ENCODE measurements around the gene CLEC4A.
"Not testable (repeated sequence)": the region's sequence is repeated elsewhere in the genome, so short reads cannot be mapped to it uniquely, and the experiment has no call there.

Gene CLEC4A

DNA sequence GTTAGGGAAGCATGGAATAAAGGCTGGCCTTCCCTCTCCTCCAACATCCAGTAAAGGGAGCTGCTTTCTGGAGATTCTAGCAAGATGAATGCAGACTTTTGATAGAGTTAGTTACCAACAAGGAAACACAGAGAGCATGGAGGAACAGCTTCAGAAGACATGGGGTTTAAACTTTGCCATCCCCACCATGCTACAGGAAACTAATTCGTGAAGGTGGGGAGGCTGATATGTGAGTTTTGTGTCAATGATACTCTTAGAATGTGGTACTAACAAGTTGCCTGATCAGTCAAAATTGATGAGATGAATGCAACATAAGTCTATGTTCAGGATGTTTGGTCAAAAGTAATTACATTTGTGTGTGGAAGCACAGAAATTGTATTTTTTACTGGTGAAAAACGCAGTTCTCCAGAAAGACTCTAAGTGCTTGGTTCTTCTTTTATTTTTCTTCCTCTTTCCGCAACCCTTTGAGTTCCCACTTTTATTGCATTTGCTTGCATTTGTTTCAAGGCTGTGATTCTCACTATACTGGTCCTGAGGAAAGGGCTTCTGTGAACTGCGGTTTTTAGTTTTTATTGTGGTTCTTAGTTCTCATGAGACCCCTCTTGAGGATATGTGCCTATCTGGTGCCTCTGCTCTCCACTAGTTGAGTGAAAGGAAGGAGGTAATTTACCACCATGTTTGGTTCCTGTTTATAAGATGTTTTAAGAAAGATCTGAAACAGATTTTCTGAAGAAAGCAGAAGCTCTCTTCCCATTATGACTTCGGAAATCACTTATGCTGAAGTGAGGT, at the start of gene CLEC4A:
Gene CLEC4A (plus strand): TSS at position 494 of the 789 bp plus-strand sequence. CDS start 262 bp downstream, at position 756.
- no peak for DNase-seq

GRCh38 chr12:8075935-8076334, 47.5 kb upstream of the CLEC4A start:
- DNase-seq = no peak

DNA sequence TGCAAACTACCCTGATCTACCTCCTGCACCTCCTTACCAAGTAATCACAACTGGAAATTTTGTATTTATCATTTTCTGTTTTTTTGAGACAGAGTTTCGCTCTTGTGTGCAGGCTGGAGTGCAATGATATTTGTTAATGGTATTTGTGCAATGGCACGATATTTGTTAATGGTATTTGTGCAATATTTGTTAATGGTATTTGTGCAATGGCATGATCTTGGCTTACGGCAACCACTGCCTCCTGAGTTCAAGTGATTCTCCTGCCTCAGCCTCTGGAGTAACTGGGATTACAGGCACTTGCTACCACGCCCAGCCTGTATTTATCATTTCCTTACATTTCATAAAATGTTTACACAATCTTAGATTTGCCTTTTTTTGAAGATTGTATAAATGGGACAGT, 47.1 kb upstream of the CLEC4A start:
- no peak for DNase-seq

DNA sequence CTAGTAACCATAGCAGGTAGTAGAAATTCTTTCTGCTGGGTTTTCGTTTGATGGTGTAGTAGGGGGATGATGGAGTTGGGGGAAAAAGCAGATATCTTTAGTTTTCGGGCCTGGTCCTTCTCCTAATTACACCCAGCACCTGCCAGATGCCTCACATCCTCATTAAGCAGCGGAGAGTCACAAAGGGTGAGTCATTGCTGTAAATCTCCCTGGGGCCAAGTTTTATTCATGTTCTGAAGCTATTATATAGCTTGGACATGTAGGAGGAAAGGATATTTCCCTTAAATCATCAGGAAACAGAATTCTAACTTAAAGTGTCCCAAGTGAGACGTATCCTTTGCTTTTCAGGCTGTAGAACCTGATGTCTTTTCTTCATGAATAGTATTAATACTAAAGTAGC, 46.2 kb upstream of the CLEC4A start:
- peak; percentile 65 for DNase-seq

GRCh38 chr12:8078398-8078797, 45.0 kb upstream of the CLEC4A start:
- peak; percentile 73 for DNase-seq

DNA sequence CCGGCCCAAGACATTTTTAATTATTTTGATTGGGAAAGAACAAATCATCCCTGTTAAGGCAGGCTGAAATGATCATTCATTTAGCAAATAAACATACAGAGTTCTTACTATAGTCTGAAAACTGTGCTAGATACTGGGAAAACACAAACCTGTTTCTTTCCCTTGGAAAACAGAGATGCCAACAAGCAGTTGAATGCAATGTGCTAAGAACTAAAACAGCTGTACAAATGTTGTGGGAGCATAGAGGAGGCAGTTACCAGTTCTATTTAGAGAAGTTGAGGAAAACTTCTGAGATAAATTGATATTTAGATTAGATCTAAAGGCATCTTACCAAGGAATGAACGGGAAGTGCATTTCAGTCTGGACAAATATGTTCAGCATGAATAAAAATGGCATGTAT, 44.5 kb upstream of the CLEC4A start:
- no peak for DNase-seq

GRCh38 chr12:8080120-8080519, 43.3 kb upstream of the CLEC4A start:
- no peak for DNase-seq

- no peak for DNase-seq
These were observed 42.0 kb upstream of the CLEC4A start for GRCh38 chr12:8081251-8081920.

GRCh38 chr12:8082808-8083100, 40.7 kb upstream of the CLEC4A start:
- DNase-seq = no peak

DNA sequence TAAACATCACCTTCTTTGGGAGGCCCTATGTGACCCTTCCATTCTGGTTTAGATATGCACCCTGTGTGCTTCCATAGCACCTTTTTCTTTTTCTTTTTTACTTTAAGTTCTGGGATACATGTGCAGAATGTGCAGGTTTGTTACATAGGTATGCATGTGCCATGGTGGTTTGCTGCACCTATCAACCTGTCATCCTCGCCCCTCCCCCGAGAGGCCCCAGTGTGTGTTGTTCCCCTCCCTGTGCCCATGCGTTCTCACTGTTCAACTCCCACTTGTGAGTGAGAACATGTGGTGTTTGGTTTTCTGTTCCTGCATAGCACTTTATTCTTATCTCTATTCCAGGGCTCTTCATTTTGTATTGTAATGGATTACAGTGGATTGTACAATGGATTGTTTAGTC, 39.1 kb upstream of the CLEC4A start:
- not testable (repeated sequence) for DNase-seq

DNA sequence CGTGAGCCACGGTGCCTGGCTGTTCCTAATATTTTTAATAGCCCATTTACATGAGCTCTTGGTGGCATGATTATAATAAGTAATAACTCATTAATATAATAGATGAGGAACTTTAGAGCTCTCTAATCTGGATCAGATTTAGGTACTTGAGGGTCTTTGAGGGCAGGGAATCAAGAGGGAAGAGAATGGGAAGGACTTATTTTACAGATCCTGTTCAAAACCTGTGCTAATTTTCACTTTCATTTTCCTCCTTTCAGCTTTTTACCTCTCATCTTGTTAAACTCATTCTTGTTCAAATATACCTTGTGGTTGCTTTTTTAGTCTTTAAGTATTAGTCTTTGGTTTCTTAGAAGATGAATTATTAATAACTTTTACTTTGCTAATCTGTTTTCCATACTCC, 35.8 kb upstream of the CLEC4A start:
- DNase-seq = no peak

DNA sequence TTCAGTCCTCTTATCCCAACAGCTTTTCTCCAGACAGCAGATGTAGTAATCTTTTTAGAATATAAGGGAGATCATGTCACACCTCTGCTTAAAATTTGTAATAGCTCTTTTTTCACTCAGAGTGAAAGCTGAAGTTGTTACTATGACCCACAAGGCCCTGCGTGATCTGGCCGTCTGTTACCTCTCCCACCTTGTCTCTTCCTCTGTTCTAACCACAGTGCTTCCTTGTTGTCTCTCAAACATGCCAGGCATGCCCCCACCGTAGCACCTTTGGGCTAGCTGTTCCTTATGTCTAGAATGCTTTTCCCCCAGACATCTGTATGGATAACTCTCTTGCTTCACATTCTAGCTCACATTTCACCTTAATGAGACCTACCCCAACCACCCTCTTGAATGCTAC, 34.8 kb upstream of the CLEC4A start:
- no peak for DNase-seq

GRCh38 chr12:8089277-8089676, 34.1 kb upstream of the CLEC4A start:
- DNase-seq = not testable (repeated sequence)

DNA sequence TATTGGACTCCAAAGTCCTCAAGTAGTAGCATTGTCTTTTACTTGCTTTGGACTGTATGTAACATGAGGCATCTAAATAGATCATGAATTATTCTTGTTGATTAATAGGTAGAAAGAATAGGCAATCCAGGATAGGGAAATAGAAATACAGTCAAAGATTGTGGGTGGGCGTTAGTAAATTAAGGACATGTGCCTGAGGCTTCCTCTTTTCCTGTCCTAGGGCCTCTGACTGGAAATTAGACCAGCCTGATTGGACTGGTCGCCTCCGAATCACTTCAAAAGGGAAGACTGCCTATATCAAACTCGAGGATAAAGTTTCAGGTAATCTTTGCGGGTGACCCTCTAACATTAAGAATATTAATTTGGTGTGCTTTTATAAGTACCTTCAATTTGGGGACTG, 33.7 kb upstream of the CLEC4A start:
- no peak for DNase-seq

GRCh38 chr12:8093291-8093690, 30.1 kb upstream of the CLEC4A start:
- DNase-seq = no peak

DNA sequence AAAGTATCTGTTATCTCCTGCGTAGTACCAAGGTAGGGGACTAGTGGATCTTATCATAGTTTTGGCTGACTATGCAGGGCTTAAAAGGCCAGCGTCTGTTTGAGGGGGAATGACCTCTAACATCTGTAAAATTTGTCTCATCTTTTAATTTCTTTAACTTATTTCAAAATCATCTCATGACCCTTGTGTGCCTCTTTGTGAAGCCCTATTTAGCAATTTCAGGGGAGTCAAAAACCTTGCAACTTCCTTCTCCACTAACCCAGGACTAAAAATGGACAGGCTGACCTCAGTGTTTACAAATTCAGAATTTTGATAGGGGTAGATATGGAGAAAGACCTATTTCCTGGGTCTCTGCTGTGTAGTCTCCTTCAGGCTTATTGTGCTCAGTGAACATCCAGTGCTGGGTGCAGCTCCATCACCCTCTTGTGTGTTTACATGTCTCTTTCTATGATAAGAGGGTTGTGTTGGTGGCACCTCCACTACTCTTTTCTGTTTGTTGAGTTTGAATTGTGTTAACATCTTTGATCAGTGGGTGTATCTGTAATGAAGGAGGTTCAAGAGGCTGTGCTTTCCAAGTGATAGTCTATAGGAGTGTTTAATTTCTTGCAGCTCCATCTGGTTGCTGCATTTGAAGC, 27.0 kb upstream of the CLEC4A start:
- DNase-seq = no peak

- no peak for DNase-seq
These were observed 24.2 kb upstream of the CLEC4A start for GRCh38 chr12:8099235-8099634.

DNA sequence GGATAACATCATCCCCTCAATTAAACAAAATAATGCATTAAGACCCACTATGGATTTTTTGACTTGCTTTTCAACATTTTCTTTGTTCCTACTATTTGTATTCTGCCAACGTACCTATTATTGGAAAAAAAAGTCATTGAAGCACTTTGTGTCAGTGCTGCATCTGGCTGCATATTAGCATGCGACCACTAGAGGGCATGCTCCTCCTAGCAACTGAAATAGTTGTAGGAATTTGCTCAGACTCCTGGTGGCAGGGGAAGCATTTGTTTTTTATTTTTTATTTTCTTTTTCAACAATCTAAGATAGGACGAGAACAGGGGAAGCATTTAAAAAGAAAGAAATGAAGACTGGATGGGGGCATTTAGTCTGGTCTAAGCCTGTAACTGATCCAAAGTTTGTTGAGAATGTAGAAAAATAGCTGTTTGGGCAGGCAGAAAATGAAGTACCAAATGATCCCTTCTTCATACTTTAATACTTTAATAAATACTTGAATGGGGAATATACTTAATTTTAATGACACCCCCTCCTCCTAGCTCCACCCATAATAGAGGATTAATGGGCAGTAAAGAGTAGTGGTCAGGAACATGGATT, 14.5 kb upstream of the CLEC4A start:
- peak; percentile 72 for DNase-seq

DNA sequence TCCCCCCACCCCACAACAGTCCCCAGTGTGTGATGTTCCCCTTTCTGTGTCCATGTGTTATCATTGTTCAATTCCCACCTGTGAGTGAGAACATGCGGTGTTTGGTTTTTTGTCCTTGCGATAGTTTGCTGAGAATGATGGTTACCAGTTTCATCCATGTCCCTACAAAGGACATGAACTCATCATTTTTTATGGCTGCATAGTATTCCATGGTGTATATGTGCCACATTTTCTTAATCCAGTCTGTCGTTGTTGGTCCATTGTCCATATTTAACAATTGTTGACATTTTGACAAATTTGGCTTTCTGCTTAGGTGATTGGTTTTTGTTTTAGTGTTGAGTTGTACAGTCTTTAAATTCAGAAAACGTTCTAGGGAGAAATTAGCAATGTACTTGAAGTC, 10.3 kb upstream of the CLEC4A start:
- DNase-seq = not testable (repeated sequence)

- no peak for DNase-seq
These were observed 3.2 kb upstream of the CLEC4A start for GRCh38 chr12:8120072-8120713.

GRCh38 chr12:8127138-8127537, 3.7 kb downstream of the CLEC4A start:
- no peak for DNase-seq

DNA sequence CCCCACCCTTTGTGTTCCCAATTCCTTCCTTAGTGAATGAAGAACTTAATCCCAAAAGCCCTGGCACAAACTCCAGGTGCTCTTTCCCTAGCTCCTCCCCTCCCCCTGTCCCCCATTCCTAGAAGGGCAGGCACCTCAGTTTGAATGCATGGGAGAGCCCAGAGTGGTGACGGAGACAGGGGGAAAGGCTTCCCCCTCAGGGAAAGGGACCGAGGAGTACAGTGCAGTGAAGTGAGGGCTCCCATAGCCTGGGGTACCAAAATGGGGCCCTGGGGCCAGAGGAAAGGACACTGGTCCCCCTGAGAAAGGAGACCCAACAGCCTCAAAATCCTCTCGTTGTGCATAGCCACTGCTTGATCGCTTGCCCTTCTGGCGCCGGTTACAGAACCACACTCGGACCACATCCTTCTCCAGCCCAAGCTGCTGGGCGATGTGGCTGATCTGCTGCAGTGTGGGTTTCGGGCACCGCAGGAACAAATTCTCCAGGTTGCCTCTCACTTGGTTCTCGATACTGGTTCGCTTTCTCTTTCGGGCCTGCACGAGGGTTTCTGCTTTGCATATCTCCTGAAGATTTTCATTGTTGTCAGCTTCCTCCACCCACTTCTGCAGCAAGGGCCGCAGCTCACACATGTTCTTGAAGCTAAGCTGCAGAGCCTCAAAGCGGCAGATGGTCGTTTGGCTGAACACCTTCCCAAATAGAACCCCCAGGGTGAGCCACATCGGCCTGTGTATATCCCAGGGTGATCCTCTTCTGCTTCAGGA, 10.4 kb downstream of the CLEC4A start:
- not testable (repeated sequence) for DNase-seq

All from fibroblast of skin of right biceps (primary cell).